Heart left ventricle (tissue), 13 donors: Measurements from ENCODE around the gene SLC22A15.

Experiments used
- CTCF ChIP-seq, 12 donors: fragments of 200-600 bp; sonication (generic) in 4 of 12; IDR thresholded peaks; one replicate each; pipeline versions ENCODE4 v1.5.0 to v1.8.0; 2018 to 2022; ENCODE audit warnings: antibody characterized with exemption in 12 of 12, mild to moderate bottlenecking in 5 of 12
- POLR2A ChIP-seq, 2 donors: fragments of 450-650 bp; IDR thresholded peaks; one replicate each; pipeline ENCODE4 v1.6.1; 2017; ENCODE audit warnings: antibody characterized with exemption in 2 of 2, mild to moderate bottlenecking in 2 of 2, moderate library complexity in 2 of 2
- donor health status: ischemic (EF 13 %, LVEDD 7.1; RV severe dilation, severe dysfunction).
- donor health status: DM: no; HTN: yes; CAD: no.
- donor health status: DM: no; HTN: no; CAD: no.
- donor health status: ischemic (EF 25% LVEDD 6.9; RV normal size, moderate dysfunction).
- donor health status: ischemic (EF 25% LVEDD 5.7; RV mildly dilated, moderate dysfunction).
- donor health status: ischemic (EF 35%, LVEDD 5.7; RV mildly dilated, moderate dysfunction).
- donor health status: nonischemic (EF 11% LVEDD 7.7; RV severe dilation, severe dysfunction).
- donor health status: DM: yes; HTN: yes; CAD: no.
- donor health status: PGD.
- donor health status: ischemic (EF 29% LVEDD 5.4; RV normal size, mild dysfunction).
- donor health status: nonischemic (EF 23%, LVEDD 6.1; RV moderate dilation, normal function).

GRCh38 chr1:116015679-116016078 lies 39.4 kb downstream of the SLC22A15 start:
- TF ChIP-seq CTCF (IDR thresholded peaks at IDR 0.05), result no peak
- no peak for TF ChIP-seq POLR2A (IDR thresholded peaks at IDR 0.05)
